ENCODE data around the gene DAB1.

DAB1 gene

DNA sequence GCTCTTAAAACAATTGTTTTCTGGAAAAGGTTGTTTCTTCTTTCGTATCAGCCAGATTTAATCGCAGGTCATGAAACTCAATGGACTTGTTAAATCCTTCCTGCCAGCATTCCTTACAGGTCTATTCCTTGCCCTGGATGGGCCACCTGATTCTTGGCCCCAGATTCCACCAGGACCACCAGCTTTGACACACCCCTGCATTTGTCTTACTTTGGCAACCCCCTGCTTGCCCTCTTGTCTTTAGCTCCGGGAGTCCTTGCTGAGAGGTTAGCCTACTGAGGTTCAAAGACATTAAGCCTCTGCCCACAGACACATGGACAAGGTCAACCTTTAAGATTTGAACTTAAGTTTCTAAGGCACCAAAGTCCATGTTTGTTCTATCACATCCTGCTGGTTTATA lies 27.1 kb upstream of the DAB1 start:
- no peaks in the 10 kb centered on the region for H3K27me3 ChIP-seq (ENCODE audit: control insufficient read depth in 5 of 5, insufficient read depth in 4 of 5, low read length in 5 of 5)
- H3K4me3 ChIP-seq (ENCODE audit: low read depth in 1 of 5, low read length in 5 of 5), result no peak overlapping the region
- no peak overlapping the region for H3K9ac ChIP-seq (ENCODE audit: low read length in 5 of 5)
- H3K36me3 ChIP-seq (ENCODE audit: control insufficient read depth in 5 of 5, insufficient read depth in 5 of 5, low read length in 5 of 5), result no peaks in the 10 kb centered on the region
- no peaks in the 10 kb centered on the region for H3K4me1 ChIP-seq (ENCODE audit: control insufficient read depth in 5 of 5, insufficient read depth in 5 of 5, low read length in 5 of 5)
- no peak overlapping the region for H3K27ac ChIP-seq (ENCODE audit: low read depth, low read length)
- no peaks in the 10 kb centered on the region for H3K9me3 ChIP-seq (ENCODE audit: control insufficient read depth in 5 of 5, low read length in 5 of 5)

DNA sequence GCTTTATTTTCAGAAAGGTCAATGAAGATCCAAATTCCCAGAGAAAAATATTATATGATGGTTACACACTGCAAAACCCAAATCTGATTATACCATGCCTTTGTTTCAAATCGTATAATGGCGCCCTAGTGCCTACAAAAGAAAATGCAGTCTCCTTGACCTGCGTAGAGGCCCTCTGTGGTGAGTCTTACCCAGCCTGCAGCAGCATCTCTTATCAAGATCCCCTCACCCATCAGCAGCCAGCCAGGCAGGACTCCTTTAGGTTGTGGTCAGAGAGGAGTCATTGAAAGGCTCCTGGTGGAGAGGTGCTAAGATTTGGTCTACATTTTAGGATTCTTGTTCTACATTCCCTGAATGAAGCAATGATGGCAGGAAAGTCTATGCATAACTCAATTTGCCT lies 23.7 kb upstream of the DAB1 start:
- H3K36me3 ChIP-seq (ENCODE audit: control insufficient read depth in 5 of 5, insufficient read depth in 5 of 5, low read length in 5 of 5), result no peaks in the 10 kb centered on the region
- H3K27me3 ChIP-seq (ENCODE audit: control insufficient read depth in 5 of 5, insufficient read depth in 4 of 5, low read length in 5 of 5), result no peaks in the 10 kb centered on the region
- no peaks in the 10 kb centered on the region for H3K9me3 ChIP-seq (ENCODE audit: control insufficient read depth in 5 of 5, low read length in 5 of 5)
- H3K27ac ChIP-seq (ENCODE audit: low read depth, low read length), result no peak overlapping the region
- H3K9ac ChIP-seq (ENCODE audit: low read length in 5 of 5), result no peak overlapping the region
- H3K4me3 ChIP-seq (ENCODE audit: low read depth in 1 of 5, low read length in 5 of 5), result no peak overlapping the region
- no peaks in the 10 kb centered on the region for H3K4me1 ChIP-seq (ENCODE audit: control insufficient read depth in 5 of 5, insufficient read depth in 5 of 5, low read length in 5 of 5)

DNA sequence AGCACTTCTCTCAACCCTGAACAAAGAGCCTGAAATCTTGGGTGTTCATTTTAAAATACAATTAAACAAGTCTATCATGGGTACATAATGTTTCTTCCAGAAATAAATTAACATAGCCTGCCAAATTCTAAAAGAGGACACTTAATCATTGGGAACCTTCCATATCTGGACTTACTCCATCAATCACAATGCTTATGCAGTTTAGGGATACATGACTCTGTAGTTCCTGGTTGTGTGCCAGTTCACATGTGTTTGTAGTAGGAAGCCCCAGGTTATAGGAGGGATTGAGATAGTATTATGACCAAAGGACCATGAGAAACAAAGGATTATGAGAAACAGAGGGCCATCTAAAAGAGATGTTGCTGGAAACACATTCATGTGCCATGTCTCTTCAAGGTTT lies 19.1 kb upstream of the DAB1 start:
- no peak overlapping the region for H3K9ac ChIP-seq (ENCODE audit: low read length in 5 of 5)
- H3K36me3 ChIP-seq (ENCODE audit: control insufficient read depth in 5 of 5, insufficient read depth in 5 of 5, low read length in 5 of 5), result no peaks in the 10 kb centered on the region
- H3K27me3 ChIP-seq (ENCODE audit: control insufficient read depth in 5 of 5, insufficient read depth in 4 of 5, low read length in 5 of 5), result no peaks in the 10 kb centered on the region
- no peaks in the 10 kb centered on the region for H3K9me3 ChIP-seq (ENCODE audit: control insufficient read depth in 5 of 5, low read length in 5 of 5)
- no peak overlapping the region for H3K4me3 ChIP-seq (ENCODE audit: low read depth in 1 of 5, low read length in 5 of 5)
- H3K27ac ChIP-seq (ENCODE audit: low read depth, low read length), result no peak overlapping the region
- no peaks in the 10 kb centered on the region for H3K4me1 ChIP-seq (ENCODE audit: control insufficient read depth in 5 of 5, insufficient read depth in 5 of 5, low read length in 5 of 5)

DNA sequence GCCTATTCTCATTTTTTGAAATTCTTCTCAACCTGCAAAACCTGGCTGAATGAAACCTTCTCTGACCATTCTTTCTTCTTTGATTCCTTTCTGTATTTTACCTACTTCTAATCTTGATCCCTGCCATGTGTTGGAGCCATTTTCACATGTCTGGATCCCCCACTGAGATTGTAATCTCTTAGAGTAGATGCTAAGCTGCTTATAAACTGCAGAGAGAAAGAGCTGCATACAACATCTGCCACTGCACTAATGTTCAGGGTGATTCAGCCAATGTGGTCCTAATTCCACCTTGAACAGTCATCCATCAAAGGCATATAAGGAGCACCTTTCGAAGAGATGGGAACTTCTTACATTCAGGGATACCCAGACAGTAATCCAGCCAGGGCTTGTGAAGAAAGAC lies 16.2 kb upstream of the DAB1 start:
- Histone ChIP-seq H3K9me3 (ENCODE audit: control insufficient read depth in 5 of 5, low read length in 5 of 5) (no peaks in the 10 kb centered on the region), H3K27me3 (ENCODE audit: control insufficient read depth in 5 of 5, insufficient read depth in 4 of 5, low read length in 5 of 5) (no peaks in the 10 kb centered on the region), H3K27ac (ENCODE audit: low read depth, low read length) (no peak overlapping the region), H3K4me1 (ENCODE audit: control insufficient read depth in 5 of 5, insufficient read depth in 5 of 5, low read length in 5 of 5) (no peaks in the 10 kb centered on the region), H3K4me3 (ENCODE audit: low read depth in 1 of 5, low read length in 5 of 5) (no peak overlapping the region), H3K36me3 (ENCODE audit: control insufficient read depth in 5 of 5, insufficient read depth in 5 of 5, low read length in 5 of 5) (no peaks in the 10 kb centered on the region), H3K9ac (ENCODE audit: low read length in 5 of 5) (no peak overlapping the region)

DNA sequence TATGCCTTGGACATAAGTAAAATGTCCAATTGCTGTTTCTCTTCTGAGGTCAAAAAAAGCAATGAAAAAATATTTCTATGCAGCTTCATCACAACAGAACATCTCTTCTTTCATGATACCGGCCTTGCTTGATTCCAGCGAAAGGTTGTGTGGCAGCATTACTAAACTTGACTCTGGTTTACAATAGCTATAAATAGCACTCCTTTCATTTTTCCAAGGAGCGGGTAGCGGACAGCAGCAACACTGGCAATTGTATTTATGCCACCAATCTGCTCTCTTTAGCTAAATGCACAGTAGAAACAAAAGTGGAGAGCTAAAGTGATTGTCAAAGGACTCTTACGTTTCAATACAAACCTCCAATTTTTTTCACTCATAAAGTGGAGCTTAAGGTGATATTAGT lies 7.5 kb upstream of the DAB1 start:
- H3K9ac ChIP-seq (ENCODE audit: low read length in 5 of 5), result no peak overlapping the region
- H3K27me3 ChIP-seq (ENCODE audit: control insufficient read depth in 5 of 5, insufficient read depth in 4 of 5, low read length in 5 of 5), result peaks cover 0 to 2% (median 0%) of the 10 kb centered on the region in 5 donors
- no peaks in the 10 kb centered on the region for H3K9me3 ChIP-seq (ENCODE audit: control insufficient read depth in 5 of 5, low read length in 5 of 5)
- H3K4me3 ChIP-seq (ENCODE audit: low read depth in 1 of 5, low read length in 5 of 5), result no peak overlapping the region
- H3K4me1 ChIP-seq (ENCODE audit: control insufficient read depth in 5 of 5, insufficient read depth in 5 of 5, low read length in 5 of 5), result no peaks in the 10 kb centered on the region
- H3K27ac ChIP-seq (ENCODE audit: low read depth, low read length), result no peak overlapping the region
- no peaks in the 10 kb centered on the region for H3K36me3 ChIP-seq (ENCODE audit: control insufficient read depth in 5 of 5, insufficient read depth in 5 of 5, low read length in 5 of 5)

DNA sequence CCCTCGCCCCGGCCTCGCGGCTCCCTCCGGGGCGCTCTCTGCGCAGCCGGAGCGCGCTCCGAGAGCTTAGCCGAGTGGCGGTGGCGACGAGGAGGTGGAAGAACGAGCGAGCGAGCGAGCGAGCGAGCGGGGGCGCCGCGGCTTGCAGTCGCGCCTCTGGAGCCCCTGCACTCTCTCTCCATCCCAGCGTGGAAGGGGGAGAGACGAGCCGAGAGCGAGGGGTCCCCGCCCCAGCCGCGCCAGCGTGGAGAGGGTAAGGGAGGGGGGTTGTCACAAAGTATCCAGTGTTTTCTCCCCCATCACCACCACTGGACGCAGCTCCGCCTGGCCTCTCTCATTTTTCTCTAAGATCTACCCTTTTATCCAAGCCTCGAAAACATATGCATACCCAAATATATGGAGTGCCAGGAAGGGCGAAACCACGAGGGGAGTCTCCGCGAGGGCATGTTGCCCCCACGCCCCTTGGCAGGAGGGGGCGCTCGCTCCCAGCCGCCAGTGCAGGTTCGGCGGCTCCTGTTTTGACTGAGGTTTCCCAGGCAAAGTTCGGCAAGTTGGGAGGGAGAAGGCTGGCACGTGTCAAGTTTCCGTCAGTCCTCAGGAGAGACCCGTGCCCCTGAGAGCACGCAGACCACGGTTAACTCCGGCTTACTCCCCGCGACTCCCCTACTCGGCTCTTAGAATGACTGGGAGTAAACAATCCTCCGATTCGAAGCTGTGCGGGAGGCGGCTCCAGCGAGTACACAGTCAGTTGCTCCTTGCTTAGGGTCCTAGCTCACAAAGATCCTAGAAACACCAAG lies 569 bp upstream of the DAB1 start:
- H3K4me3 ChIP-seq (ENCODE audit: low read depth in 1 of 5, low read length in 5 of 5), result peak overlapping the region in 4 of 5 donors; percentile 40 to 53 (median 46)
- no peak overlapping the region for H3K27ac ChIP-seq (ENCODE audit: low read depth, low read length)
- H3K27me3 ChIP-seq (ENCODE audit: control insufficient read depth in 5 of 5, insufficient read depth in 4 of 5, low read length in 5 of 5), result peaks cover 20 to 38% (median 33%) of the 10 kb centered on the region in 5 donors
- H3K9me3 ChIP-seq (ENCODE audit: control insufficient read depth in 5 of 5, low read length in 5 of 5), result no peaks in the 10 kb centered on the region
- peaks cover 0 to 27% (median 23%) of the 10 kb centered on the region in 5 donors for H3K4me1 ChIP-seq (ENCODE audit: control insufficient read depth in 5 of 5, insufficient read depth in 5 of 5, low read length in 5 of 5)
- no peaks in the 10 kb centered on the region for H3K36me3 ChIP-seq (ENCODE audit: control insufficient read depth in 5 of 5, insufficient read depth in 5 of 5, low read length in 5 of 5)
- no peak overlapping the region for H3K9ac ChIP-seq (ENCODE audit: low read length in 5 of 5)

DNA sequence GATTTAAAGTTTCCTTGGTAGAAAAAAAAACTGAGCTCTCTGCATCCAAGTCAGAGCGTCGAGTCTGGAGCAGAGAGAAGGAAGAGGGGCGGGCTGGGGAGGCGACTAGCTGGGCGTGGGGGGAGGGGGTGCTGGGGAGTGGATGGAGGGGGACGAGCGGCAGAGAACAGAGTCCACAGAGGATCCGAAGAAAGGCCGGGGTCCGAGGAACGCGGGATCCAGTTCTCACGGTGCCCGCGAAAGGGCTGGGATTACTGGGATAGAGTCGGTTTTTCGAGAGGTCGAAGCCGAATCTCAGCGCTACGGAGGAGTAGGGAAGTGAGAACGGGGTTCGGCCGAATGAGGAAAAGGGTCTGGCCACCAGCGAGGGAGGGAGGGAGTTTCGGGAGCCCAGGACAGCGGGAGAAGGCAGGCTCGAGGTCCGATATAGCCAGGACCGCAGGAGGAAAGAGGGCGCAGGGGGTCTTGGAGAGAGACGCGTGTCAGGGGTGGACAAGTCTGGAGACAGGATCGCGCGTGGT lies 665 bp downstream of the DAB1 start:
- H3K4me3 ChIP-seq (ENCODE audit: low read depth in 1 of 5, low read length in 5 of 5), result peak overlapping the region in 3 of 5 donors; percentile 30 to 50 (median 41)
- peaks cover 20 to 38% (median 33%) of the 10 kb centered on the region in 5 donors for H3K27me3 ChIP-seq (ENCODE audit: control insufficient read depth in 5 of 5, insufficient read depth in 4 of 5, low read length in 5 of 5)
- H3K9ac ChIP-seq (ENCODE audit: low read length in 5 of 5), result no peak overlapping the region
- H3K4me1 ChIP-seq (ENCODE audit: control insufficient read depth in 5 of 5, insufficient read depth in 5 of 5, low read length in 5 of 5), result peaks cover 0 to 27% (median 23%) of the 10 kb centered on the region in 5 donors
- no peaks in the 10 kb centered on the region for H3K36me3 ChIP-seq (ENCODE audit: control insufficient read depth in 5 of 5, insufficient read depth in 5 of 5, low read length in 5 of 5)
- no peaks in the 10 kb centered on the region for H3K9me3 ChIP-seq (ENCODE audit: control insufficient read depth in 5 of 5, low read length in 5 of 5)
- no peak overlapping the region for H3K27ac ChIP-seq (ENCODE audit: low read depth, low read length)

DNA sequence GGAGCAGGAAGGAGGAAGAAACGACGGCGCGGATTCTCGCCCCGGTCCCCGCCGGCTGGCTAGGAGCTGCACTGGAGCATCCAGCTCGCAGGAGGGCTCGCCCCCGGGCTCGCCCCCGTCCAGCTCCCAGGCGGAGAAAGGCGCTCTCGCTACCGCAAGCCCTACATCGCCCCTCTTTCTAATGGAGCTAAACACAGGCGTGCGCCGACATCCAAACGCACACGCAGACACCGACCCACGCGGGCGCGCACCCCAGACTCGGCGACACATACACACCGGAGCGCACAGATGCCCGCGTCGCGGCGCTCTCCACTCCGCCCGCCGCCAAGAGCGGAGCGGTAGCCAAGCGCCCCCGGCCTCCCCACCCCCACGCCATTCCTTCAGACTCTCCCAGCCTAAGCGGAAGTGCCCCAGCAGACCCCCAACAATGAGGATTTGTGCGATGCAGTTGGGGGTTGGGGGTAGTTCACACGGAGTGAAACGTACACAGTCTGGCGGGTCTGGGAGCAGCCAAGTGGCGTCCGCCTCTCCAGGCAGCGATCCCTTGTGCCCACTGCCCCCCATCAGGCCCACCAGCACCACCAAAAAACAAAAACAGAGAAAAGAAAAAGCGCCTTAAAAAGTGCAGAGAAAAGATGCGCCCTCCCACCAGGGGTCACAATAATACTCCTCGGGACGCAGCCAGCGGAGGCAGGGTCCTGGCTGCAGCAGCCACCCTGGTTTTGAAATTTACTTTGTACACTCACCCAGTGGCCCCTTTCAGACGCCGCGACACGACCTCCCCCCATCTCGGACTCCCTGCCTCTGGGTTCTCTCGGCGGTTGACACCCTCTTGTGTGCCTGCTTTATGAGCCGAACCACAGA lies 1.4 kb downstream of the DAB1 start:
- H3K27me3 ChIP-seq (ENCODE audit: control insufficient read depth in 5 of 5, insufficient read depth in 4 of 5, low read length in 5 of 5), result peaks cover 20 to 38% (median 33%) of the 10 kb centered on the region in 5 donors
- H3K36me3 ChIP-seq (ENCODE audit: control insufficient read depth in 5 of 5, insufficient read depth in 5 of 5, low read length in 5 of 5), result no peaks in the 10 kb centered on the region
- no peaks in the 10 kb centered on the region for H3K9me3 ChIP-seq (ENCODE audit: control insufficient read depth in 5 of 5, low read length in 5 of 5)
- H3K4me1 ChIP-seq (ENCODE audit: control insufficient read depth in 5 of 5, insufficient read depth in 5 of 5, low read length in 5 of 5), result peaks cover 0 to 27% (median 23%) of the 10 kb centered on the region in 5 donors
- peak overlapping the region in 3 of 5 donors; percentile 30 to 41 (median 32) for H3K4me3 ChIP-seq (ENCODE audit: low read depth in 1 of 5, low read length in 5 of 5)
- no peak overlapping the region for H3K9ac ChIP-seq (ENCODE audit: low read length in 5 of 5)
- H3K27ac ChIP-seq (ENCODE audit: low read depth, low read length), result no peak overlapping the region

DNA sequence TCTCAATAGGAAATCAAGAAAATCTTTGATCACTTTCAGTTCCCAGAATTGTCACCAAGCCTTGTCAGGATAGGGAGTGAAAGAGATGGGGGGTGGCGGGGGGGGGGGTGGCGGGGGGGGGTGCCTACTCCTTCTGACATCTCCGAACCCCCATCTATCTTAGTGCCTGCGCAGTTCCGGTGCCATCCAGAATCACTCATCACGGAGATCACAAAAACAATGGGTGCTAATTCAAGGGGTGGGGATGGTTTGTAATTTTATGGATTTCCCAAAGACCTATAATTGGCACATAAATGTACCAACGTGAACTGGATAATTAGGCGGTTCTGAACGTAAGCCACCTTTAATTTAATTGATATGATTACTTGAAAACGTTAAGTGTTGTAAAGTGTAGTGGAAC lies 2.1 kb downstream of the DAB1 start:
- H3K27ac ChIP-seq (ENCODE audit: low read depth, low read length), result no peak overlapping the region

More for the DNA sequence above, 2.1 kb downstream of the DAB1 start:
- Histone ChIP-seq H3K9ac (ENCODE audit: low read length in 5 of 5) (no peak overlapping the region), H3K27me3 (ENCODE audit: control insufficient read depth in 5 of 5, insufficient read depth in 4 of 5, low read length in 5 of 5) (peaks cover 20 to 38% (median 33%) of the 10 kb centered on the region in 5 donors), H3K9me3 (ENCODE audit: control insufficient read depth in 5 of 5, low read length in 5 of 5) (no peaks in the 10 kb centered on the region), H3K4me1 (ENCODE audit: control insufficient read depth in 5 of 5, insufficient read depth in 5 of 5, low read length in 5 of 5) (peaks cover 0 to 27% (median 23%) of the 10 kb centered on the region in 5 donors), H3K36me3 (ENCODE audit: control insufficient read depth in 5 of 5, insufficient read depth in 5 of 5, low read length in 5 of 5) (no peaks in the 10 kb centered on the region), H3K4me3 (ENCODE audit: low read depth in 1 of 5, low read length in 5 of 5) (peak overlapping the region in 2 of 5 donors; percentile 30 to 41)

Data from subcutaneous abdominal adipose tissue (tissue), 5 donors.